SKM-1 treated with dmso at 0.1 percent for 144 hours (cell line): ENCODE data around the gene PITPNC1.
"Not testable (repeated sequence)": the region's sequence is repeated elsewhere in the genome, so short reads cannot be mapped to it uniquely, and the experiment has no call there.

Experiments
- DNase-seq: peaks from one replicate; lab custom pipeline; 2025; ENCODE audit not compliant: unreplicated experiment; lab: John Stamatoyannopoulos, UW

The PITPNC1 gene

DNA sequence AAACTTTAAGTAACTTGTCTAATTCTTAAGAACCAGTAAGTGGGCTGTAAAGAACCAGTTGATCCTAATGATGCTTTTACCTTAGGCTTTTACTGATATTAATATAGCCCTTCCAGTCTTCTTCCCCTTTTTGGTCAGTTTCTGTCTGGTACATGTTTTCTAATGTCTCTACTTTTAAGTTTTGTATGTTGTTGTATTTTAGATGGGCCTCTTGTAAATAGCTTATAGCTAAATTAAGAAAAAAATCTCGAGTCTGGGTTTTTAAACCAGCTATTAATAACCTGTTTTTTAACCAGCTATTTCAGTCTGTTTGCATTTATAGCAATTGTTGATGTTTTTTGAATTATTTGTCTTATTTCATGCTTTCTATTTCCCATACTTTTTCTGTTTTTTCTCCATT lies 79.0 kb downstream of the PITPNC1 start:
- no peak for DNase-seq

DNA sequence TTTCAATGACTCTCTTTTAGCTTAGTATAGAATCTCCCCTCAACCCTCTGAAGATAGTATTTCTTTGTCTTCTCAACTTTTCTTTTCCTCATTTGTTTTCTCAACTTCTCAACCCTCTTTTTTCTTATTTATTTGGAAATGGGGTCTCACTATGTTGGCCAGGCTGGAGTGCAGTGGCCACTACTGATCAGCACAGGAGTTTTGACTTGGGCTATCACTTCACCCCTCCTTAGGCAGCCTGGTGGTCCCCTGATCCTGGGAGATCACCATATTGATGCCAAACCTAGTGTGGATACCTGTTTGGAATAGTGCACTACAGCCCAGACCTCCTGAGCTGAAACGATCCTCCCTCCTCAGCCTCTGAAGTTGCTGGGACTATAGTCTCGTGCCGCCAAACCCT lies 79.8 kb downstream of the PITPNC1 start:
- no peak for DNase-seq

DNA sequence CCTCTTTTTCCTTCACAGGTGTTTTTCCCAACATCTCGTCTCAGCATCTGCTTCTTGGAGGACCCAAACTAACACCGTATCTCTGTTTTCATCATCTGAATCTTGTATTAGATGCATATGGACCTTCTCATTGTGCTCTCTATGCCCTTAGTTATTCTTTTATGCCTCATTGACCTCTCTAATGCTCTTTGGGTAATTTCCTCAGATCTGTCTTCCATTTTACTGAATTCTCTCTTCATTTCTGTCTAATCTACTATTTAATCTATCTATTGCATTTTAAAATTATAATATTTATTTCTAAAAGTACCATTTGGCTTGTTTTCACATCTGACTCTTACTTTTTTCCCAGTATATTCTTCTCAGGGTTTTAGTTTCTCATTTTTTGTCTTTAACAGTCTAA lies 81.1 kb downstream of the PITPNC1 start:
- DNase-seq = no peak

- DNase-seq = no peak
Measured at GRCh38 chr17:67459985-67460384, 82.9 kb downstream of the PITPNC1 start.

DNA sequence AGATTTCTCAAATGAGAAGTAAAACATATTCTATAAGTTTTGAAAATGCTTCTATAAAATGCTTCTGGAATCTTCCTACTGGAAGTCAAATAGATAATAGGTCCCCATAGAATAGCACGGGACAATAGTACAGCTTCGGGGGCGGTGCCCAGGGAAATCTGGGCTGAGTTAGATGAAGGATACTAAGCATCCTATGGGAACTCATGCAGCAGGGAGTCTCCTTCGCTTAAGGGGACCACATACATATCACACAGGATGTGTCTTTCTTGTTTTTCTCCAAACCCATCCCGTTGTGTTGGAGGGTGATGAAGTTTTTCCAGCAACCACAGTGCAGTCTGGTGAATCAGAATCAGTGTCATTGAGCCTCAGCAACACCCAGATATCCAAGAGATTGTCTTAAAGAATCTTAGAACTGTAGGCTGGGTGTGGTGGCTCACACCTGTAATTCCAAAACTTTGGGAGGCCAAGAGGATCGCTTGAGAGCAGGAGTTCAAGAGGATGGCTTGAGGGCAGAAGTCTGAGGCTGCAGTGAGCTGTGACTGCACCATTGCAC lies 84.2 kb downstream of the PITPNC1 start:
- no peak for DNase-seq

GRCh38 chr17:67461876-67462275 lies 84.8 kb downstream of the PITPNC1 start:
- no peak for DNase-seq

GRCh38 chr17:67466251-67466796 lies 89.2 kb downstream of the PITPNC1 start:
- DNase-seq = no peak

DNA sequence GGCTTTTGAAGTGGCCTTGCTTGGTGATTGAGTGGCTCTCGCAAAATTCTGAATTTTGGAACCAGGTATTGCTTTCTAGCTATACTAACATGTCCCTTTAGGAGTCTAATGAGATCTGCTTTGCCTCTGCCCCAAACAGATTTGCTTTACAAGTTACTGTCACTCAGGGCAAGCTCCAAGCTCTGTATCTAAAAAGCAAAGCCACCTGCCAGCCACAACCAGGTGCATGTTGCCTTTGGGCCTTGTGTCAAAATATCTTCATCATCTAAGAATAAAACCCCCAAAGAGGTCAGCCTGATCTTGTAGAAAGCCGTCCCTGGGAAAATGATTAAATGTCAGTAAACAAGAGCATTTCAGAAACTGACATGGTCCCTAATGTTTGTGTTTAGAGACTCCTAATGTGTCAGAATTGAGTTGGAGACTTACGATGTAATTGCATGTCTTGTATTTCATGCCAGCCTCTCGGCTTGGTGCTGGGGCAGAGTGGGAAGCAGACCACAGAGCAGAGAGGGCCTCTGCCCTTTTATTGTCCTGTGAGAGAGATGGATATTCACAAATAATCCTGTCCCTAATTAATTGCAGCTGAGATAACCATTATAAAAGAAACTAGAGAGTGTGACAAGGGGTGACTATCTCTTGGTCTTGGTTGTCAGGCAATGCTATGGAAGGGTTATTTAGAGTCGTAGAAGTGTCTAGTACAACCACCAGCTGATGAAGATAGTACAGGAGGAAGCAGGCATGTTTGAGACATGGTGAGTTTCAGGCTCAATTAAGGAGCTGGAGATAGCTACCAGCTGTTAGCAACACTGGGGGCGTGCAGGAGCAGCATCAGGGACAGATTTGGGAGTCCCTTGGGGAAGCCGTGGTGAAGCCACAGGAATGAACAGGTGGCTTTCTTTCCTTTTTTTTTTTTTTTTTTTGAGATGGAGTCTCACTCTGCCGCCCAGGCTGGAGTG lies 90.7 kb downstream of the PITPNC1 start:
- no peak for DNase-seq

DNA sequence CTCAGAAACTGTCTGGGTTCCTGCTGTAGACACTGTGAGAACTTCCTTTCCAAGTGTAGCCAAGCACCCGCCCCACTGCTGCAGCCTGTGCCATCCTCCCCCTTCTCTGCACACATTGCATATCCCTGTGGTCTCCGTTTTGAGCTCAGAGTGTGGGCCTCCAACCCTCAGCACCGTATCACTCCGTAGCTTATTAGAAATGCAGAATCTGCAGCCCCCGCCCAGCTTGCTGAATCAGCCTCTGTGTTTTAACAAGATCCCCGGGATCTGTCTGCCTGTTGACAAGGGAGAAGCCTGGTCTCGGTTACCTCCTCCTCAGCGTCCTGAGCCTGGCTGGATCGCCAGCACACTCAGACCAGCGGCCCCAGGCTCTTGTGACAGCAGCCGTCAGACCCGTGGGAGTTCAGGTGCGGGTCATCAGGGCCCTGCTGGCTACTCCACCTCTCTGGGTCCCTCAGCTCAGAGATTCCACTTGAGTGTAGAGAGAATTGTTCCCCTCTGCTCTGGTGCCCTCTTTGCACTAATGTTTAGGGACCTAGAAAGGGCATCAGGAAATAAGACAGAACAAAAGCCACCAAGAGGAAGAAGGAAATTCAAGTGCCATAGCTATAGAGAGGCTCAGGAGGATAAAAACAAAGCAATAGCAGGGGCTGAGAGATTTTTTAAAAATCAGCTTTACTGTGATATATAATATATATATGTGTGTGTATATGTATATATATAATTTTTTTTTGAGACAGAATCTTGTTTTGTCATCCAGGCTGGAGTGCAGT lies 92.3 kb downstream of the PITPNC1 start:
- no peak for DNase-seq

GRCh38 chr17:67470163-67470562 lies 93.1 kb downstream of the PITPNC1 start:
- DNase-seq = no peak

DNA sequence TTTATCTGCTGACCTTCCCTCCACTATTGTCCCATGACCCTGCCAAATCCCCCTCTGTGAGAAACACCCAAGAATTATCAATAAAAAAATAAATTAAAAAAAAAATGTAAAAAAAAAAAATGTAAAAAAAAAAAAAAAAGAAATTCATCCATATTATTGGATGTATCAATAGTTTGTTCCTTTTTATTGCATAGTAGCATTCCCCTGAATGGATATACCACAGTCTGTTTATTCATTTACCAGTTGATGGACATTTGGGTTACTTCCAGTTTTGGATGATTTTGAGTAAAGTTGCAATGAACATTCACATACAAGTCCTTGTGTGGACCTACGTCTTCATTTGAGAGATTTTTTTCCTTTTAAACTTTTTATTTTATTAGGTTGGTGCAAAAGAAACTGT lies 94.0 kb downstream of the PITPNC1 start:
- no peak for DNase-seq

DNA sequence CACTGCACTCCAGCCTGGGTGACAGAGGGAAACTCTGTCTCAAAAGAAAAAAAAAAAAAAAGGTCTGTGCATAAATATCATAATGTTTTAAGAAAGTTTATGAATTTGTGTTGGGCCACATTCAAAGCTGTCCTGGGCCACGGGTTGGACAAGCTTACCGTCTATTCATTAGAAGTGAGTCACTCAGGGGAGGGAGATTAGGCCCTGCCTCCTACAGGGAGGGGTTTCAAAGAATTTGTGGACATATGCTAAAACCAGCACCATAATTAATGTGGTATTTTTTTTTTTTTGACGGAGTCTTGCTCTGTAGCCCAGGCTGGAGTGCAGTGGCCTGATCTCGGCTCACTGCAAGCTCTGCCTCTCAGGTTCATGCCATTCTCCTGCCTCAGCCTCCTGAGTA lies 95.5 kb downstream of the PITPNC1 start:
- not testable (repeated sequence) for DNase-seq

- DNase-seq = no peak
Measured at GRCh38 chr17:67474081-67474661, 97.1 kb downstream of the PITPNC1 start.

DNA sequence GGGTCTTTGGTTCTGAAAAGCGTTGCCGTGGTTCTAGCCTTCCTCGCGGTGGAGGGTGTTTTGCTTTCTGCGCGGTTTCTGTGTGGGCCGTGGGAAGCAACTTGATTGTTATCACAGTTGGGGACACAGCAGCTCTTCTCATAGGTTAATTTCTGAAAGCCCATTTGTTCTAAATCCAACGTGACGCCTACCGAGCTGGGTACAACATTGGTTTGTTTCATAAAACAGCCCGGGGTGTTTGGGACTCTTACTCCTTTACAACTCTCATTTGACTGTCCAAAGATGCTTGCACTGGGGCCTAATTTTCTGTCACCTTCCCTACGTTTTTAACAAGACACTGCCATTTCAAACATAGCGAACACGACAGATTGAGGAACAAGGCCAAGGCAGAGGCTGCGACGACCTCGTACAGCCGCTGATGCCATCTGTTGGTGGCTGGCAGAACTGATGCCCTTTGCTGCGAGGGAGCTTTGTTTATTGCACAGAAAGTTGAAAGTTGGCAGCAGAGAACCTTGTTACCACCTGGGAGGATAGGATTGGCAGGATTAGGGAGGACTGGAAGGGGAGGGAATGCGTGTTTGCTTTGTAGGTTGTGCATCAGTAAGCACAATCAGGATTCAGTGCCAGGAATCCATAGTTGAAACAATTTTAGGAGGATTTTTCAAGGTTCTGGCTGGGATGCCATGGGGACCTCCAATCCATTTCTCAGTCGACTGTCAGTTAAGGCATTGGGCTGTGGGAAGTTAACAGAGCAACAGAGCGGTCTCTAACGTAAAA lies 98.3 kb downstream of the PITPNC1 start:
- peak; percentile 77 for DNase-seq

- no peak for DNase-seq
Measured at GRCh38 chr17:67476787-67477335, 99.8 kb downstream of the PITPNC1 start.

- DNase-seq = no peak
Measured at GRCh38 chr17:67477687-67478086, 100.6 kb downstream of the PITPNC1 start.

- no peak for DNase-seq
Measured at GRCh38 chr17:67478401-67479041, 101.4 kb downstream of the PITPNC1 start.

DNA sequence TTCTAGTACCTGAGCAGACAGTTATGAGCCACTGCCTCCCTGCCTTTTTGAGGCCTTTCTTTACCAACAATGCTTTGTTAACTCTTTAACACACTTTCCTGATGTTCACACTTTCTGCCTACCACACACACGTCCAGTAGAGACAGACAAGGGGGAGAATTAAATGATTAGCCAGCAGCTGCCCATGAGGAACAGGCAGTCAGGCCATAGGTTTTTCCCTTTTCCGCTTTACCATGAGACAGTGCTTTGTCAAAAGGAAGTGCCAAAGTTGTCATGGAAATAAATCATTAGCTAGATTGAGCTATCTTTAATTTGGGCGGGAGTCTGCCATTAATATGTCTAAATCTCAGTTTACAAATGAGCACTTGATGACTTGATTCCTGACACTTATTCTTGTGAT lies 102.1 kb downstream of the PITPNC1 start:
- no peak for DNase-seq

DNA sequence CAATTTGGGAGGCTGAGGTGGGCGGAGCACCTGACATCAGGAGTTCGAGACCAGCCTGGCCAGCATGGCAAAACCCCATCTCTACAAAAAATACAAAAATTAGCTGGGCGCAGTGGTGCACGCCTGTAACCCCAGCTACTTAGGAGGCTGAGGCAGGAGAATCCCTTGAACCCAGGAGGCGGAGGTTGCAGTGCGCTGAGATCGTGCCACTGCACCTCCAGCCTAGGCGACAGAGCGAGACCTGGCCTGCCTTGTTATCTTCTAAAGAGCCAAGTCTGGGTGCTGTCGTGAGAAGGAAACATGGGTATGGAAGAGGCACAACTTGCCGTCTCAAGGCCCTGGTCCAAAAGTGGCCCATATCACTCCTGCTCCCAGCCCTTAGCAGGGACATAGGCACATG lies 103.9 kb downstream of the PITPNC1 start:
- not testable (repeated sequence) for DNase-seq

- DNase-seq = no peak
Measured at GRCh38 chr17:67481808-67482207, 104.7 kb downstream of the PITPNC1 start.
